Measurements from ENCODE around the gene ENGASE.

Gene ENGASE

GRCh38 chr17:79104898-79105600 lies 30.4 kb downstream of the ENGASE start:
- Histone ChIP-seq H3K27me3 (replicated peaks; ENCODE audit: control insufficient read depth, insufficient read depth, low read length) (peaks cover 62% of the 10 kb centered on the region), H3K4me3 (ENCODE audit: low read length) (no peak overlapping the region), H3K9me3 (ENCODE audit: control insufficient read depth, low read length) (no peaks in the 10 kb centered on the region)

GRCh38 chr17:79105937-79106336 lies 31.3 kb downstream of the ENGASE start:
- no peak overlapping the region for H3K4me3 ChIP-seq (ENCODE audit: low read length)
- H3K9me3 ChIP-seq (ENCODE audit: control insufficient read depth, low read length), result no peaks in the 10 kb centered on the region
- DNase-seq (ENCODE audit: low read depth), result no peak
- no peak overlapping the region for H3K9ac ChIP-seq (ENCODE audit: low read length)
- no peaks in the 10 kb centered on the region for H3K36me3 ChIP-seq (ENCODE audit: control insufficient read depth, insufficient read depth, low read length, severe bottlenecking)
- peaks cover 63% of the 10 kb centered on the region for H3K27me3 ChIP-seq (replicated peaks; ENCODE audit: control insufficient read depth, insufficient read depth, low read length)
- H3K4me1 ChIP-seq (ENCODE audit: control insufficient read depth, insufficient read depth, low read length), result no peaks in the 10 kb centered on the region

More at GRCh38 chr17:79104898-79105600, 30.4 kb downstream of the ENGASE start:
- DNase-seq (ENCODE audit: low read depth), result no peak
- Histone ChIP-seq H3K4me1 (ENCODE audit: control insufficient read depth, insufficient read depth, low read length) (no peaks in the 10 kb centered on the region), H3K9ac (ENCODE audit: low read length) (no peak overlapping the region), H3K36me3 (ENCODE audit: control insufficient read depth, insufficient read depth, low read length, severe bottlenecking) (no peaks in the 10 kb centered on the region)

- Histone ChIP-seq H3K27me3 (replicated peaks; ENCODE audit: control insufficient read depth, insufficient read depth, low read length) (peaks cover 67% of the 10 kb centered on the region), H3K4me1 (ENCODE audit: control insufficient read depth, insufficient read depth, low read length) (no peaks in the 10 kb centered on the region), H3K4me3 (ENCODE audit: low read length) (no peak overlapping the region), H3K9me3 (ENCODE audit: control insufficient read depth, low read length) (no peaks in the 10 kb centered on the region), H3K9ac (ENCODE audit: low read length) (no peak overlapping the region), H3K36me3 (ENCODE audit: control insufficient read depth, insufficient read depth, low read length, severe bottlenecking) (no peaks in the 10 kb centered on the region)
- no peak for DNase-seq (ENCODE audit: low read depth)
These were observed 32.3 kb downstream of the ENGASE start for GRCh38 chr17:79106958-79107357.

GRCh38 chr17:79107499-79108231 lies 33.0 kb downstream of the ENGASE start:
- Histone ChIP-seq H3K4me3 (ENCODE audit: low read length) (no peak overlapping the region), H3K9ac (ENCODE audit: low read length) (no peak overlapping the region), H3K27me3 (replicated peaks; ENCODE audit: control insufficient read depth, insufficient read depth, low read length) (peaks cover 62% of the 10 kb centered on the region)

GRCh38 chr17:79108232-79108850 lies 33.7 kb downstream of the ENGASE start:
- Histone ChIP-seq H3K9me3 (ENCODE audit: control insufficient read depth, low read length) (no peaks in the 10 kb centered on the region), H3K9ac (ENCODE audit: low read length) (no peak overlapping the region), H3K4me3 (ENCODE audit: low read length) (no peak overlapping the region), H3K36me3 (ENCODE audit: control insufficient read depth, insufficient read depth, low read length, severe bottlenecking) (no peaks in the 10 kb centered on the region), H3K27me3 (replicated peaks; ENCODE audit: control insufficient read depth, insufficient read depth, low read length) (peaks cover 60% of the 10 kb centered on the region), H3K4me1 (ENCODE audit: control insufficient read depth, insufficient read depth, low read length) (no peaks in the 10 kb centered on the region)
- DNase-seq (ENCODE audit: low read depth), result no peak

More at GRCh38 chr17:79107499-79108231, 33.0 kb downstream of the ENGASE start:
- H3K9me3 ChIP-seq (ENCODE audit: control insufficient read depth, low read length), result no peaks in the 10 kb centered on the region
- no peaks in the 10 kb centered on the region for H3K36me3 ChIP-seq (ENCODE audit: control insufficient read depth, insufficient read depth, low read length, severe bottlenecking)
- no peaks in the 10 kb centered on the region for H3K4me1 ChIP-seq (ENCODE audit: control insufficient read depth, insufficient read depth, low read length)
- DNase-seq (ENCODE audit: low read depth), result no peak

- H3K36me3 ChIP-seq (ENCODE audit: control insufficient read depth, insufficient read depth, low read length, severe bottlenecking), result no peaks in the 10 kb centered on the region
- no peak overlapping the region for H3K9ac ChIP-seq (ENCODE audit: low read length)
- no peak for DNase-seq (ENCODE audit: low read depth)
- H3K4me3 ChIP-seq (ENCODE audit: low read length), result no peak overlapping the region
- no peaks in the 10 kb centered on the region for H3K4me1 ChIP-seq (ENCODE audit: control insufficient read depth, insufficient read depth, low read length)
- peaks cover 62% of the 10 kb centered on the region for H3K27me3 ChIP-seq (replicated peaks; ENCODE audit: control insufficient read depth, insufficient read depth, low read length)
- H3K9me3 ChIP-seq (ENCODE audit: control insufficient read depth, low read length), result no peaks in the 10 kb centered on the region
These were observed 34.2 kb downstream of the ENGASE start for GRCh38 chr17:79108870-79109269.

GRCh38 chr17:79109584-79109983 lies 35.0 kb downstream of the ENGASE start:
- Histone ChIP-seq H3K36me3 (ENCODE audit: control insufficient read depth, insufficient read depth, low read length, severe bottlenecking) (no peaks in the 10 kb centered on the region), H3K27me3 (replicated peaks; ENCODE audit: control insufficient read depth, insufficient read depth, low read length) (peaks cover 56% of the 10 kb centered on the region), H3K9ac (ENCODE audit: low read length) (no peak overlapping the region), H3K4me1 (ENCODE audit: control insufficient read depth, insufficient read depth, low read length) (no peaks in the 10 kb centered on the region), H3K4me3 (ENCODE audit: low read length) (no peak overlapping the region), H3K9me3 (ENCODE audit: control insufficient read depth, low read length) (no peaks in the 10 kb centered on the region)
- DNase-seq (ENCODE audit: low read depth), result no peak

GRCh38 chr17:79111097-79111496 lies 36.5 kb downstream of the ENGASE start:
- H3K9me3 ChIP-seq (ENCODE audit: control insufficient read depth, low read length), result no peaks in the 10 kb centered on the region
- DNase-seq (ENCODE audit: low read depth), result no peak
- no peaks in the 10 kb centered on the region for H3K4me1 ChIP-seq (ENCODE audit: control insufficient read depth, insufficient read depth, low read length)
- no peaks in the 10 kb centered on the region for H3K36me3 ChIP-seq (ENCODE audit: control insufficient read depth, insufficient read depth, low read length, severe bottlenecking)
- H3K9ac ChIP-seq (ENCODE audit: low read length), result no peak overlapping the region
- peaks cover 46% of the 10 kb centered on the region for H3K27me3 ChIP-seq (replicated peaks; ENCODE audit: control insufficient read depth, insufficient read depth, low read length)
- H3K4me3 ChIP-seq (ENCODE audit: low read length), result no peak overlapping the region

- no peak overlapping the region for H3K9ac ChIP-seq (ENCODE audit: low read length)
- DNase-seq (ENCODE audit: low read depth), result no peak
- no peaks in the 10 kb centered on the region for H3K9me3 ChIP-seq (ENCODE audit: control insufficient read depth, low read length)
- H3K36me3 ChIP-seq (ENCODE audit: control insufficient read depth, insufficient read depth, low read length, severe bottlenecking), result no peaks in the 10 kb centered on the region
- H3K27me3 ChIP-seq (replicated peaks; ENCODE audit: control insufficient read depth, insufficient read depth, low read length), result peaks cover 58% of the 10 kb centered on the region
- no peak overlapping the region for H3K4me3 ChIP-seq (ENCODE audit: low read length)
- no peaks in the 10 kb centered on the region for H3K4me1 ChIP-seq (ENCODE audit: control insufficient read depth, insufficient read depth, low read length)
These were observed 37.8 kb downstream of the ENGASE start for GRCh38 chr17:79112471-79112870.

- Histone ChIP-seq H3K9me3 (ENCODE audit: control insufficient read depth, low read length) (no peaks in the 10 kb centered on the region), H3K27me3 (replicated peaks; ENCODE audit: control insufficient read depth, insufficient read depth, low read length) (peaks cover 62% of the 10 kb centered on the region), H3K9ac (ENCODE audit: low read length) (no peak overlapping the region), H3K4me3 (ENCODE audit: low read length) (no peak overlapping the region), H3K36me3 (ENCODE audit: control insufficient read depth, insufficient read depth, low read length, severe bottlenecking) (no peaks in the 10 kb centered on the region), H3K4me1 (ENCODE audit: control insufficient read depth, insufficient read depth, low read length) (no peaks in the 10 kb centered on the region)
- no peak for DNase-seq (ENCODE audit: low read depth)
These were observed 39.3 kb downstream of the ENGASE start for GRCh38 chr17:79113699-79114457.

All from adipocyte (in vitro differentiated cells).